Sigmoid colon (tissue), 7 donors: Measurements from ENCODE around the gene MTG2. TPM values are rescaled to one million over a fixed set of nuclear protein-coding genes. Genes with fewer than 3 reads are reported as not detected.

Experiments
- DNase-seq: peaks from one replicate; pipeline ENCODE4 v3.0.0-alpha.2; 2019
- H3K27ac ChIP-seq, 4 donors: fragments of 200-600 bp; sonication (generic); one replicate each; pipeline ENCODE4 v1.5.1; 2016 to 2019; ENCODE audit warnings: mild to moderate bottlenecking in 1 of 4
- H3K27me3 ChIP-seq, 3 donors: fragments of 200-600 bp; sonication (generic); one replicate each; pipeline ENCODE4 v1.5.1; 2019; ENCODE audit warnings: mild to moderate bottlenecking in 1 of 3
- H3K36me3 ChIP-seq, 4 donors: fragments of 200-600 bp; sonication (generic); one replicate each; pipeline ENCODE4 v1.5.1; 2016 to 2019
- H3K4me1 ChIP-seq, 4 donors: fragments of 200-600 bp; sonication (generic); one replicate each; pipeline ENCODE4 v1.5.1; 2017 to 2019
- H3K4me3 ChIP-seq, 4 donors: fragments of 200-600 bp; sonication (generic); one replicate each; pipeline ENCODE4 v1.5.1; 2017 to 2019; ENCODE audit warnings: mild to moderate bottlenecking in 2 of 4, moderate library complexity in 1 of 4
- H3K9me3 ChIP-seq, 4 donors: fragments of 200-600 bp in 3 of 4; sonication (generic) in 3 of 4; one replicate each; pipeline versions ENCODE4 v1.5.1 to v1.6.1; 2013 to 2019
- CTCF ChIP-seq, 4 experiments: fragments of 450-650 bp in 3 of 4; fragments of 200-600 bp in 1 of 4; IDR thresholded peaks; one replicate each; pipeline ENCODE4 v1.5.1; 2016 to 2019; ENCODE audit warnings: antibody characterized with exemption in 4 of 4, mild to moderate bottlenecking in 3 of 4, moderate library complexity in 2 of 4
- EP300 ChIP-seq, 4 donors: sonication (generic); formaldehyde crosslinking; IDR thresholded peaks; one replicate each; pipeline ENCODE4 v1.6.1; 2017; ENCODE audit warnings: antibody characterized with exemption in 4 of 4
- POLR2A ChIP-seq, 2 donors: fragments of 450-650 bp; IDR thresholded peaks; one replicate each; pipeline ENCODE4 v1.6.1; 2016; ENCODE audit warnings: antibody characterized with exemption in 2 of 2, mild to moderate bottlenecking in 2 of 2, moderate library complexity in 2 of 2
- POLR2AphosphoS5 ChIP-seq, 4 donors: sonication (generic); formaldehyde crosslinking; IDR thresholded peaks; one replicate each; pipeline ENCODE4 v1.6.1; 2017; ENCODE audit warnings: antibody characterized with exemption in 4 of 4
- WGBS, 2 donors: extraction: QIAGEN DNeasy Blood & Tissue Kit; methylation state at CpG; one replicate each; pipeline ENCODE4 v1.1.7; 2013; 5-methylcytosine and 5-hydroxymethylcytosine counted together
- intact Hi-C: fragments of 100-400 bp; cut with DNase I; formaldehyde crosslinking; loops from one replicate; pipeline ENCODE4 v1.15.1; 2023
- polyA plus RNA-seq, 3 donors: library from polyadenylated mRNA; stranded (reverse); fragments of 200-250 nt; gene quantifications; one replicate each; pipeline ENCODE4 v1.2.3, GENCODE V29; 2013
- total RNA-seq, 4 donors: library from RNA; depleted of rRNA; stranded (reverse); fragments of >200 nt; gene quantifications; one replicate each; pipeline ENCODE4 v1.1.0, GENCODE V29; 2016
- donor health status: healthy with polysubstance abuse.
- donor health status: Bipolar disorder and iron deficiency.
- donor health status: healthy.

The MTG2 gene
- total and polyA plus RNA-seq, 7 donors: 13.3 to 32.3 (median 23.9) TPM

DNA sequence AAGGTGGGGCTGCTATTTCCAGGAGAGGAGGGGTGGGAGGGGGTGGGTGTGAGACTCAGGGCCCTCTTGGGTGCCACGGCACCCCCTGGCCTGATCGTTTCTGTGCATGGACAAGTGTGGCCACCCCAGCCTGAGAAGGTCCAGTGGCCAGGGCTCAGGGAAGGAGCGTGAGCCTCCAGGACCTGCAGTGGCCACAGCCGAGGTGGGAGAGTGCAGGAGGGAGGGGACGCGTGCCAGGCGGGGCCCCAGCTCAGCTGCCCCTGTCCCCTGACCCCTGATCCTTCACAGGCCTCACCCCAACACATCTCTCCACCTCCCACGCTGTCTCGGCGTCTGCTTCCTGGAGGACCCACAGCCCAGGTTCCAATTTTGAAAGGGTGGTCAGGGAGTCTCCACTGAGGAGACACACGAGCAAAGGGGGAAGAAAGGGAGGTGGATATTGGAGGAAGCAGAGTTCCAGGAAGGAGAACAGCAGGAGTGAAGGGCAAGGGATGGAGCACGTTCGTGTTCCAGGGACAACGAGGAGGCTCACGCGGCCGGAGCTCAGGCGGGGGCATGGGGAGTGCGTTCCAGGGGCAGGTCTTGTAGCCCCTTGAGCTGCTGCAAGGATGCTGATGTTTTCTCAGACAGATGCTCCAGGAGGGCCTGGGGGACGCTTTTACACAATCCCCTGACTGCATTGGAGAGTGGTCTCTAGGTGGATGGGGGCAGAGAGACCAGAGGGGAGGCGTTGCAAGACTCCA lies 41.5 kb downstream of the MTG2 start:
- peaks cover 0 to 16% (median 13%) of the 10 kb centered on the region in 4 donors for H3K4me1 ChIP-seq
- no peak for DNase-seq
- TF ChIP-seq POLR2AphosphoS5 (IDR thresholded peaks at IDR 0.05) (no peak), EP300 (IDR thresholded peaks at IDR 0.05) (no peak), CTCF (IDR thresholded peaks at IDR 0.05) (no peak), POLR2A (IDR thresholded peaks at IDR 0.05) (no peak)
- WGBS, 2 donors: 62 to 64% methylated on average over 21 of the region's 21 CpGs
- H3K9me3 ChIP-seq: no peaks in the 10 kb centered on the region
- peaks cover 30 to 80% (median 53%) of the 10 kb centered on the region in 3 donors for H3K27me3 ChIP-seq
- H3K36me3 ChIP-seq: no peaks in the 10 kb centered on the region
- H3K27ac ChIP-seq: no peak overlapping the region
- no peak overlapping the region for H3K4me3 ChIP-seq
- intact Hi-C loops: no loop called here

- H3K27ac ChIP-seq: no peak overlapping the region
- WGBS, 2 donors: 91 to 95% methylated on average over 13 of the region's 13 CpGs
- DNase-seq: no peak
- TF ChIP-seq POLR2AphosphoS5 (IDR thresholded peaks at IDR 0.05) (no peak), POLR2A (IDR thresholded peaks at IDR 0.05) (no peak), CTCF (IDR thresholded peaks at IDR 0.05) (no peak), EP300 (IDR thresholded peaks at IDR 0.05) (no peak)
- no peak overlapping the region for H3K4me3 ChIP-seq
- peaks cover 26 to 75% (median 50%) of the 10 kb centered on the region in 3 donors for H3K27me3 ChIP-seq
- H3K9me3 ChIP-seq: no peaks in the 10 kb centered on the region
- no peaks in the 10 kb centered on the region for H3K36me3 ChIP-seq
- H3K4me1 ChIP-seq: peaks cover 0 to 9% (median 8%) of the 10 kb centered on the region in 4 donors
- intact Hi-C loops: no loop called here
Measured at GRCh38 chr20:62225026-62225425, 42.2 kb downstream of the MTG2 start.

DNA sequence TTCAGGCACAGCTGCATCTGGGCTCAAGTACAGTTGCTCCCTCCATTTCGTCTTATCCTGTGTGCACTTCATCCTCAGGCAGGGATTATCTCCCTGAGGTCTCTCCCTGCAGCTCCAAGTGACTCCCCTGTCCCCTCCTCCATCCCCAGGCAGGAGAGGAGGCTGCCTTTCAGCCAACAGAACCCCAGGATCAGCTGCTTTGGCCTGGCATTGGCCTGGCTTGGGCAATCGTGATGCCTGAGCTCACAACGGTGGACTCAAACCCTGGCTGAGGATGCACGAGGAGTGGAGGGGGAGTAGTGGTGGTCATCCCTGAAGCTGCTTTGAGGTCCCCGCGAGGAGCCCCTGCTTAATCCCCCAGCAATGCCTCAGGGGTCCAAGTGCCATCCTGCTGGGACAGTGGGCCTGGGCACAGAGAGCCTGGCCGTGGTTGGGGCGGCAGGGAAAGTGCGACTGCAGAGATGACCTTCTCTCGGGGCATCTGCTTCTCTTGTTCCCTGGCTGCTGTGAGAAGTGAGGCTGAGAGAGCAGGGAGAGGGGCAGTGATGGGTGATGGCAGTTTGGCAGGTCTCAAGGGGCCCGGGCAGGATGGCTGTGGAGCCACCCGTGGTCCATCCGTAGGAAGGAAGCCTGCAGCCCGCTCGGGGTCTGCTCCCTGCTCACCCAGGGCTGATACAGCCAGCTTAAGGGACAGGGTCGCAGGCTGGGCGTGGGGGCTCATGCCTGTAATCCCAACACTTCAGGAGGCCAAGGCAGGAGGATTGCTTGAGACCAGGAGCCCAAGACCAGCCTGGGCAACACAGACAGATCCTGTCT lies 43.2 kb downstream of the MTG2 start:
- no peak for DNase-seq
- H3K27me3 ChIP-seq: peaks cover 19 to 73% (median 47%) of the 10 kb centered on the region in 3 donors
- 81 to 83% methylated on average over 17 of the region's 17 CpGs for WGBS, 2 donors

More for the DNA sequence above, 43.2 kb downstream of the MTG2 start:
- intact Hi-C loops: no loop called here
- H3K9me3 ChIP-seq: no peaks in the 10 kb centered on the region
- H3K4me3 ChIP-seq: no peak overlapping the region
- TF ChIP-seq POLR2AphosphoS5 (IDR thresholded peaks at IDR 0.05): no peak
- TF ChIP-seq EP300 (IDR thresholded peaks at IDR 0.05): no peak
- no peak for TF ChIP-seq CTCF (IDR thresholded peaks at IDR 0.05)
- no peak for TF ChIP-seq POLR2A (IDR thresholded peaks at IDR 0.05)
- peaks cover 0 to 1% (median under 1%) of the 10 kb centered on the region in 4 donors for H3K4me1 ChIP-seq
- H3K36me3 ChIP-seq: no peaks in the 10 kb centered on the region
- H3K27ac ChIP-seq: no peak overlapping the region
